Fibroblast of the aortic adventitia (primary cell): Measurements from ENCODE around the gene TM7SF2. TPM values are rescaled to one million over a fixed set of nuclear protein-coding genes. Genes with fewer than 3 reads are reported as not detected.
"Not testable (repeated sequence)": the region's sequence is repeated elsewhere in the genome, so short reads cannot be mapped to it uniquely, and the experiment has no call there.

Experiments used
- DNase-seq: peaks from one replicate; pipeline ENCODE4 v3.0.0-alpha.2; 2010; ENCODE audit warnings: low read depth
- H3K4me3 ChIP-seq: 2 replicates; pipeline ENCODE4 v1.5.1; 2011; ENCODE audit warnings: low read depth, mild to moderate bottlenecking, control low read depth, low read length, moderate library complexity
- CTCF ChIP-seq: IDR thresholded peaks from 2 replicates; pipeline ENCODE4 v1.5.1; 2011; ENCODE audit warnings: mild to moderate bottlenecking, low read length, control low read depth, inconsistent platforms; ENCODE audit not compliant: insufficient read depth
- total RNA-seq: library from RNA; depleted of rRNA; stranded (reverse); fragments of >200 nt; gene quantifications from 2 replicates; pipeline ENCODE4 v1.2.3, GENCODE V29; 2012; ENCODE audit warnings: low replicate concordance

The TM7SF2 gene
- total RNA-seq, 1 donor, result 10.0 TPM

GRCh38 chr11:65118097-65118837, 6.6 kb downstream of the TM7SF2 start:
- no peak overlapping the region for H3K4me3 ChIP-seq
- no peak for TF ChIP-seq CTCF
- DNase-seq, result no peak

GRCh38 chr11:65118891-65119669, 7.4 kb downstream of the TM7SF2 start:
- not testable (repeated sequence) for H3K4me3 ChIP-seq, DNase-seq

- TF ChIP-seq CTCF, result no peak
- no peak overlapping the region for H3K4me3 ChIP-seq
- no peak for DNase-seq
These were observed 8.0 kb downstream of the TM7SF2 start for GRCh38 chr11:65119670-65119995.

GRCh38 chr11:65120831-65121230, 9.2 kb downstream of the TM7SF2 start:
- DNase-seq, result no peak
- TF ChIP-seq CTCF, result no peak
- peak overlapping the region; percentile 99 for H3K4me3 ChIP-seq

- no peak for DNase-seq
- H3K4me3 ChIP-seq, result peak overlapping the region; percentile 99
- no peak for TF ChIP-seq CTCF
These were observed 9.8 kb downstream of the TM7SF2 start for GRCh38 chr11:65121447-65121864.

- DNase-seq, result peak; percentile 94
- no peak for TF ChIP-seq CTCF
- peak within 1 kb of the TSS; percentile 99 for H3K4me3 ChIP-seq
These were observed 10.4 kb downstream of the TM7SF2 start, which contains the start of the genes FAU and MRPL49 for GRCh38 chr11:65121865-65122696. Gene FAU, minus strand, starts transcription at chr11:65122134. Its CDS starts 321 bp downstream, at chr11:65121813. Gene MRPL49, plus strand, starts transcription at chr11:65122321. Its CDS starts 26 bp downstream, at chr11:65122347.
